Activated T-cell treated with anti-CD3 and anti-CD28 coated beads, Interleukin-2, amount 50 U/mL, for 72 hours (primary cell): ENCODE measurements around the gene TNIP1. TPM values are rescaled to one million over a fixed set of nuclear protein-coding genes. Genes with fewer than 3 reads are reported as not detected.

ENCODE experiments used
- ATAC-seq, 2 donors: fragments of 150-1000 bp; cut with Tn5 transposase; replicated peaks in 1 of 2; 2 replicates each; pipeline ENCODE4 v1.10.0; 2021; ENCODE audit warnings: moderate library complexity in 2 of 2, mild to moderate bottlenecking in 1 of 2
- DNase-seq, 2 donors: peaks; one replicate each; pipeline ENCODE4 v3.0.0; 2021 to 2022; ENCODE audit warnings: mixed read lengths in 1 of 2
- H3K27ac Mint-ChIP-seq: one replicate; pipeline ENCODE4 v1.8.0; 2022; ENCODE audit warnings: mild to moderate bottlenecking, moderate library complexity, mixed read lengths
- H3K27me3 Mint-ChIP-seq: one replicate; pipeline ENCODE4 v1.8.0; 2022; ENCODE audit warnings: low read depth, mixed read lengths
- H3K36me3 Mint-ChIP-seq, 2 donors: one replicate each; pipeline ENCODE4 v1.8.0; 2022; ENCODE audit warnings: mixed read lengths in 2 of 2, mild to moderate bottlenecking in 1 of 2; ENCODE audit not compliant: insufficient read depth in 2 of 2
- H3K4me1 Mint-ChIP-seq: one replicate; pipeline ENCODE4 v1.8.0; 2022; ENCODE audit warnings: low read depth, mixed read lengths
- H3K4me3 Mint-ChIP-seq, 2 donors: one replicate each; pipeline ENCODE4 v1.8.0; 2022; ENCODE audit warnings: mild to moderate bottlenecking in 2 of 2, mixed read lengths in 2 of 2, moderate library complexity in 2 of 2
- H3K9me3 Mint-ChIP-seq, 2 donors: one replicate each; pipeline ENCODE4 v1.8.0; 2022; ENCODE audit warnings: mixed read lengths in 2 of 2
- total RNA-seq, 2 donors: library from RNA; stranded (reverse); gene quantifications; one replicate each; pipeline ENCODE4 v1.2.3, GENCODE V29; 2022

TNIP1 gene
- total RNA-seq, 2 donors from 2014 or later = 358 to 420 TPM

- peak overlapping the region; percentile 82 for H3K27ac Mint-ChIP-seq
- no peak overlapping the region for H3K4me3 Mint-ChIP-seq
- no peak for ATAC-seq
- no peaks in the 10 kb centered on the region for H3K27me3 Mint-ChIP-seq
- peaks cover 22 to 38% of the 10 kb centered on the region in 2 donors for H3K36me3 Mint-ChIP-seq
- peaks cover 31% of the 10 kb centered on the region for H3K4me1 Mint-ChIP-seq
- no peak for DNase-seq
- H3K9me3 Mint-ChIP-seq = no peaks in the 10 kb centered on the region
Measured at GRCh38 chr5:151052836-151053235, 28.0 kb downstream of the TNIP1 start.

- Mint-ChIP-seq H3K27me3 (no peaks in the 10 kb centered on the region), H3K4me1 (peaks cover 28% of the 10 kb centered on the region), H3K27ac (peak overlapping the region; percentile 82), H3K9me3 (no peaks in the 10 kb centered on the region), H3K4me3 (no peak overlapping the region), H3K36me3 (peaks cover 22 to 39% of the 10 kb centered on the region in 2 donors)
- no peak for DNase-seq
- peak; percentile 22 to 24 for ATAC-seq
Measured at GRCh38 chr5:151051931-151052608, 28.8 kb downstream of the TNIP1 start.

GRCh38 chr5:151051066-151051930 lies 29.5 kb downstream of the TNIP1 start:
- peak; percentile 66 to 73 for DNase-seq
- ATAC-seq = peak; percentile 73 to 77
- Mint-ChIP-seq H3K27ac (peak overlapping the region; percentile 55), H3K4me1 (peaks cover 25% of the 10 kb centered on the region), H3K36me3 (peaks cover 20 to 44% of the 10 kb centered on the region in 2 donors), H3K4me3 (no peak overlapping the region), H3K9me3 (no peaks in the 10 kb centered on the region), H3K27me3 (no peaks in the 10 kb centered on the region)

- Mint-ChIP-seq H3K27ac (peak overlapping the region; percentile 14), H3K27me3 (no peaks in the 10 kb centered on the region), H3K4me3 (no peak overlapping the region), H3K36me3 (peaks cover 17 to 49% of the 10 kb centered on the region in 2 donors), H3K4me1 (peaks cover 10% of the 10 kb centered on the region), H3K9me3 (no peaks in the 10 kb centered on the region)
- DNase-seq (no peak), ATAC-seq (no peak)
Measured at GRCh38 chr5:151048526-151048925, 32.3 kb downstream of the TNIP1 start.

- DNase-seq (peak in 1 of 2 donors; percentile 26), ATAC-seq (peak; percentile 56 to 65)
- H3K4me1 Mint-ChIP-seq = peaks cover 5% of the 10 kb centered on the region
- H3K27me3 Mint-ChIP-seq = no peaks in the 10 kb centered on the region
- H3K4me3 Mint-ChIP-seq = no peak overlapping the region
- peak overlapping the region; percentile 14 for H3K27ac Mint-ChIP-seq
- peaks cover 15 to 48% of the 10 kb centered on the region in 2 donors for H3K36me3 Mint-ChIP-seq
- no peaks in the 10 kb centered on the region for H3K9me3 Mint-ChIP-seq
Measured at GRCh38 chr5:151047814-151048425, 32.9 kb downstream of the TNIP1 start.

GRCh38 chr5:151042453-151043093 lies 38.3 kb downstream of the TNIP1 start:
- no peak overlapping the region for H3K27ac Mint-ChIP-seq
- DNase-seq (no peak), ATAC-seq (no peak)
- no peaks in the 10 kb centered on the region for H3K27me3 Mint-ChIP-seq
- H3K36me3 Mint-ChIP-seq = peaks cover 19 to 41% of the 10 kb centered on the region in 2 donors
- no peak overlapping the region for H3K4me3 Mint-ChIP-seq
- H3K4me1 Mint-ChIP-seq = peaks cover 13% of the 10 kb centered on the region
- no peaks in the 10 kb centered on the region for H3K9me3 Mint-ChIP-seq

- H3K36me3 Mint-ChIP-seq = peaks cover 18 to 40% of the 10 kb centered on the region in 2 donors
- no peak overlapping the region for H3K27ac Mint-ChIP-seq
Measured at GRCh38 chr5:151041577-151042268, 39.1 kb downstream of the TNIP1 start.

GRCh38 chr5:151040211-151040747 lies 40.6 kb downstream of the TNIP1 start:
- H3K27me3 Mint-ChIP-seq = no peaks in the 10 kb centered on the region
- peaks cover 13% of the 10 kb centered on the region for H3K4me1 Mint-ChIP-seq
- H3K27ac Mint-ChIP-seq = no peak overlapping the region
- H3K4me3 Mint-ChIP-seq = no peak overlapping the region
- H3K9me3 Mint-ChIP-seq = no peaks in the 10 kb centered on the region
- peaks cover 16 to 36% of the 10 kb centered on the region in 2 donors for H3K36me3 Mint-ChIP-seq
- DNase-seq = no peak
- peak in 1 of 2 donors; percentile 18 for ATAC-seq

More at GRCh38 chr5:151041577-151042268, 39.1 kb downstream of the TNIP1 start:
- H3K9me3 Mint-ChIP-seq = no peaks in the 10 kb centered on the region
- no peak for DNase-seq
- no peak overlapping the region for H3K4me3 Mint-ChIP-seq
- no peak for ATAC-seq
- no peaks in the 10 kb centered on the region for H3K27me3 Mint-ChIP-seq
- peaks cover 13% of the 10 kb centered on the region for H3K4me1 Mint-ChIP-seq

- H3K36me3 Mint-ChIP-seq = peaks cover 17 to 38% of the 10 kb centered on the region in 2 donors
Measured at GRCh38 chr5:151039665-151040064, 41.2 kb downstream of the TNIP1 start.

GRCh38 chr5:151038801-151039238 lies 42.0 kb downstream of the TNIP1 start:
- no peak overlapping the region for H3K27ac Mint-ChIP-seq
- DNase-seq (peak in 1 of 2 donors; percentile 32), ATAC-seq (peak; percentile 72 to 74)
- peaks cover 26 to 37% of the 10 kb centered on the region in 2 donors for H3K36me3 Mint-ChIP-seq
- H3K4me1 Mint-ChIP-seq = peaks cover 13% of the 10 kb centered on the region
- H3K27me3 Mint-ChIP-seq = no peaks in the 10 kb centered on the region
- H3K4me3 Mint-ChIP-seq = no peak overlapping the region
- H3K9me3 Mint-ChIP-seq = no peaks in the 10 kb centered on the region

More at GRCh38 chr5:151039665-151040064, 41.2 kb downstream of the TNIP1 start:
- Mint-ChIP-seq H3K4me1 (peaks cover 13% of the 10 kb centered on the region), H3K27ac (no peak overlapping the region), H3K27me3 (no peaks in the 10 kb centered on the region), H3K4me3 (no peak overlapping the region), H3K9me3 (no peaks in the 10 kb centered on the region)
- DNase-seq = no peak
- no peak for ATAC-seq

GRCh38 chr5:151038412-151038745 lies 42.5 kb downstream of the TNIP1 start:
- Mint-ChIP-seq H3K27ac (no peak overlapping the region), H3K4me3 (no peak overlapping the region), H3K9me3 (no peaks in the 10 kb centered on the region), H3K4me1 (peaks cover 13% of the 10 kb centered on the region), H3K36me3 (peaks cover 26 to 35% of the 10 kb centered on the region in 2 donors), H3K27me3 (no peaks in the 10 kb centered on the region)
- DNase-seq (no peak), ATAC-seq (peak in 1 of 2 donors; percentile 6)
